ENCODE data around the gene GABRB2.
"Not testable (repeated sequence)": the region's sequence is repeated elsewhere in the genome, so short reads cannot be mapped to it uniquely, and the experiment has no call there.

The GABRB2 gene

GRCh38 chr5:161513942-161514341 is 32.6 kb downstream of the GABRB2 start:
- Histone ChIP-seq H4K20me1 (ENCODE audit: insufficient read depth) (no peaks in the 10 kb centered on the region), H3K27me3 (ENCODE audit: insufficient read depth, low read depth) (no peaks in the 10 kb centered on the region), H3K79me2 (ENCODE audit: insufficient read depth, low read depth) (no peaks in the 10 kb centered on the region), H3K4me3 (IDR thresholded peaks at IDR 0.05; ENCODE audit: insufficient read depth, low read depth, low read length) (no peak overlapping the region), H2AFZ (ENCODE audit: low read depth) (no peak overlapping the region), H3K27ac (no peak overlapping the region), H3K4me1 (ENCODE audit: low read depth, poor library complexity, severe bottlenecking) (no peaks in the 10 kb centered on the region), H3K9ac (no peak overlapping the region), H3K36me3 (ENCODE audit: insufficient read depth) (no peaks in the 10 kb centered on the region), H3K4me2 (no peak overlapping the region)
- TF ChIP-seq, protein P1, sequence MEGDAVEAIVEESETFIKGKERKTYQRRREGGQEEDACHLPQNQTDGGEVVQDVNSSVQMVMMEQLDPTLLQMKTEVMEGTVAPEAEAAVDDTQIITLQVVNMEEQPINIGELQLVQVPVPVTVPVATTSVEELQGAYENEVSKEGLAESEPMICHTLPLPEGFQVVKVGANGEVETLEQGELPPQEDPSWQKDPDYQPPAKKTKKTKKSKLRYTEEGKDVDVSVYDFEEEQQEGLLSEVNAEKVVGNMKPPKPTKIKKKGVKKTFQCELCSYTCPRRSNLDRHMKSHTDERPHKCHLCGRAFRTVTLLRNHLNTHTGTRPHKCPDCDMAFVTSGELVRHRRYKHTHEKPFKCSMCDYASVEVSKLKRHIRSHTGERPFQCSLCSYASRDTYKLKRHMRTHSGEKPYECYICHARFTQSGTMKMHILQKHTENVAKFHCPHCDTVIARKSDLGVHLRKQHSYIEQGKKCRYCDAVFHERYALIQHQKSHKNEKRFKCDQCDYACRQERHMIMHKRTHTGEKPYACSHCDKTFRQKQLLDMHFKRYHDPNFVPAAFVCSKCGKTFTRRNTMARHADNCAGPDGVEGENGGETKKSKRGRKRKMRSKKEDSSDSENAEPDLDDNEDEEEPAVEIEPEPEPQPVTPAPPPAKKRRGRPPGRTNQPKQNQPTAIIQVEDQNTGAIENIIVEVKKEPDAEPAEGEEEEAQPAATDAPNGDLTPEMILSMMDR (conservative IDR thresholded peaks at IDR 0.05; ENCODE audit: low read depth, low read length) = no peak

DNA sequence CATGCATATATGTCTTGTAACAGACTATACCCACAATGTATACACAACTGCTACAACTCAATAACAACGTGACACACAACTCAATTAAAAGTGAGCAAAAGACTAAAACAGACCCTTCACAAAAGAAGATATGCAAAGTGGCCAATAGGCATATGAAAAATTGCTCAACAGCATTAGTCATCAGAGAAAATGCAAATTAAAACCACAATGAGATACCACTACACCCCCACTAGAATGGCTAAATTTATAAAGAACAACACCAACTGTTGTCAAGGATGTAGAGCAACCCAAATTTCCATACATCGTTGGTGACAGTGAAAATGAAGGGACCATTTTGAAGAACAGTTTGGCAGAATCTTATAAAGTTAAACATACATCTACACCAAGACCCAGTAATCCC is 38.9 kb downstream of the GABRB2 start:
- H4K20me1 ChIP-seq (ENCODE audit: insufficient read depth) = no peaks in the 10 kb centered on the region
- H3K36me3 ChIP-seq (ENCODE audit: insufficient read depth) = no peaks in the 10 kb centered on the region
- H3K4me3 ChIP-seq (IDR thresholded peaks at IDR 0.05; ENCODE audit: insufficient read depth, low read depth, low read length) = no peak overlapping the region
- TF ChIP-seq, protein P1 (conservative IDR thresholded peaks at IDR 0.05; ENCODE audit: low read depth, low read length) = no peak
- no peaks in the 10 kb centered on the region for H3K27me3 ChIP-seq (ENCODE audit: insufficient read depth, low read depth)
- H3K4me2 ChIP-seq = 0 out of 2 replicates have a peak overlapping the region, but pooled peaks have one; percentile 17
- no peaks in the 10 kb centered on the region for H3K79me2 ChIP-seq (ENCODE audit: insufficient read depth, low read depth)
- H2AFZ ChIP-seq (ENCODE audit: low read depth) = no peak overlapping the region
- no peak overlapping the region for H3K27ac ChIP-seq
- H3K4me1 ChIP-seq (ENCODE audit: low read depth, poor library complexity, severe bottlenecking) = peaks cover 16% of the 10 kb centered on the region
- H3K9ac ChIP-seq = no peak overlapping the region

DNA sequence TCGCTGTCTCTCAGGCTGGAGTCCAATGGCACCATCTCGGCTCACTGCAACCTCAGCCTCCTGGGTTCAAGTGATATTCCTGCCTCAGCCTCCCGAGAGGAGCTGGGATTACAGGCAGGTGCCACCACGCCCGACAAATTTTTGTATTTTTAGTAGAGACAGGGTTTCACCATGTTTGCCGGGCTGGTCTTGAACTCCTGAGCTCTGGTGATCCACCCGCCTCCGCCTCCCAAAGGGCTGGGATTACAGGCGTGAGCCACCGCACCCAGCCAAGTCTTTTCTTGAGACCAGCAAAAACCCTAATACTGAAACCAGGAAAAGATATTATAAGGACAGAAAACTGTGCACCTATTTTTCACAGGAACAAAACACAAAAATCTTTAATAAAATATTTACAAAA is 41.4 kb downstream of the GABRB2 start:
- H2AFZ ChIP-seq (ENCODE audit: low read depth); H3K36me3 ChIP-seq (ENCODE audit: insufficient read depth); H3K79me2 ChIP-seq (ENCODE audit: insufficient read depth, low read depth); H3K4me2 ChIP-seq; H3K27ac ChIP-seq; H3K9ac ChIP-seq; H3K27me3 ChIP-seq (ENCODE audit: insufficient read depth, low read depth); H3K4me3 ChIP-seq (IDR thresholded peaks at IDR 0.05; ENCODE audit: insufficient read depth, low read depth, low read length); H4K20me1 ChIP-seq (ENCODE audit: insufficient read depth): not testable (repeated sequence)
- peaks cover 28% of the 10 kb centered on the region for H3K4me1 ChIP-seq (ENCODE audit: low read depth, poor library complexity, severe bottlenecking)

- no peaks in the 10 kb centered on the region for H3K27me3 ChIP-seq (ENCODE audit: insufficient read depth, low read depth)
- H3K79me2 ChIP-seq (ENCODE audit: insufficient read depth, low read depth) = no peaks in the 10 kb centered on the region
- no peak overlapping the region for H3K4me3 ChIP-seq (IDR thresholded peaks at IDR 0.05; ENCODE audit: insufficient read depth, low read depth, low read length)
- H3K4me2 ChIP-seq = no peak overlapping the region
- TF ChIP-seq, protein P1 (conservative IDR thresholded peaks at IDR 0.05; ENCODE audit: low read depth, low read length) = no peak
- H3K9ac ChIP-seq = no peak overlapping the region
- no peaks in the 10 kb centered on the region for H3K36me3 ChIP-seq (ENCODE audit: insufficient read depth)
- no peak overlapping the region for H3K27ac ChIP-seq
- no peak overlapping the region for H2AFZ ChIP-seq (ENCODE audit: low read depth)
- peaks cover 12% of the 10 kb centered on the region for H3K4me1 ChIP-seq (ENCODE audit: low read depth, poor library complexity, severe bottlenecking)
- H4K20me1 ChIP-seq (ENCODE audit: insufficient read depth) = no peaks in the 10 kb centered on the region
Observed at GRCh38 chr5:161498531-161498930, 48.0 kb downstream of the GABRB2 start.

- no peak overlapping the region for H3K4me2 ChIP-seq
Observed at GRCh38 chr5:161483721-161484120, 62.8 kb downstream of the GABRB2 start.

More at GRCh38 chr5:161483721-161484120, 62.8 kb downstream of the GABRB2 start:
- no peaks in the 10 kb centered on the region for H4K20me1 ChIP-seq (ENCODE audit: insufficient read depth)
- H3K4me3 ChIP-seq (IDR thresholded peaks at IDR 0.05; ENCODE audit: insufficient read depth, low read depth, low read length) = no peak overlapping the region
- no peak overlapping the region for H3K27ac ChIP-seq
- H3K27me3 ChIP-seq (ENCODE audit: insufficient read depth, low read depth) = no peaks in the 10 kb centered on the region
- H3K9ac ChIP-seq = no peak overlapping the region
- peaks cover 42% of the 10 kb centered on the region for H3K4me1 ChIP-seq (ENCODE audit: low read depth, poor library complexity, severe bottlenecking)
- H3K36me3 ChIP-seq (ENCODE audit: insufficient read depth) = no peaks in the 10 kb centered on the region
- H2AFZ ChIP-seq (ENCODE audit: low read depth) = no peak overlapping the region
- no peaks in the 10 kb centered on the region for H3K79me2 ChIP-seq (ENCODE audit: insufficient read depth, low read depth)
- TF ChIP-seq, protein P1 (conservative IDR thresholded peaks at IDR 0.05; ENCODE audit: low read depth, low read length) = no peak
